ENCODE data around the gene CYP27B1. TPM values are rescaled to one million over a fixed set of nuclear protein-coding genes. Genes with fewer than 3 reads are reported as not detected.

Gene CYP27B1
- total and polyA plus RNA-seq, 2 experiments from 2014 or later: 1.1 to 2.7 TPM

- no peak for TF ChIP-seq EZH2phosphoT487 (IDR thresholded peaks at IDR 0.05; ENCODE audit: unreplicated experiment)
- TF ChIP-seq ZNF331 (CRISPR knock-in tag; IDR thresholded peaks at IDR 0.05; ENCODE audit: low read depth): no peak
- TF ChIP-seq ETS1 (IDR thresholded peaks at IDR 0.05): no peak
- no peak for TF ChIP-seq POLR2AphosphoS5 (IDR thresholded peaks at IDR 0.05; ENCODE audit: low read depth)
- TF ChIP-seq REST (IDR thresholded peaks at IDR 0.05; ENCODE audit: unreplicated experiment): no peak
- TF ChIP-seq CREB1 (CRISPR knock-in tag; IDR thresholded peaks at IDR 0.05; ENCODE audit: low read depth): no peak
These were observed 46.9 kb downstream of the CYP27B1 start (continued) for GRCh38 chr12:57719777-57720605.

GRCh38 chr12:57718641-57719528, 48.0 kb downstream of the CYP27B1 start:
- H3K36me3 Mint-ChIP-seq (ENCODE audit: low read depth): peaks cover 15% of the 10 kb centered on the region
- no peaks in the 10 kb centered on the region for H3K9me3 Mint-ChIP-seq
- Histone ChIP-seq H4K20me1 (replicated peaks; ENCODE audit: insufficient read depth) (no peaks in the 10 kb centered on the region), H3K9me2 (ENCODE audit: insufficient read depth) (no peaks in the 10 kb centered on the region), H3K27ac (ENCODE audit: low read depth) (no peak overlapping the region), H3K79me2 (replicated peaks; ENCODE audit: insufficient read depth) (no peaks in the 10 kb centered on the region), H3K4me3 (no peak overlapping the region), H3K4me2 (no peak overlapping the region), H3K27me3 (ENCODE audit: insufficient read depth) (peaks cover 11% of the 10 kb centered on the region), H2AFZ (no peak overlapping the region), H3K4me1 (ENCODE audit: insufficient read depth) (no peaks in the 10 kb centered on the region), H3F3A (replicated peaks; ENCODE audit: low read depth) (no peaks in the 10 kb centered on the region), H3K36me3 (ENCODE audit: insufficient read depth) (peaks cover 6% of the 10 kb centered on the region; the same call in 1 of the 2 replicates)
- H3K27me3 Mint-ChIP-seq (ENCODE audit: insufficient read depth, low read depth, poor library complexity): peaks cover 11% of the 10 kb centered on the region
- ATAC-seq (no peak), DNase-seq (ENCODE audit: low spot score) (no peak)
- no peak overlapping the region for H3K4me3 Mint-ChIP-seq
- H3K27ac Mint-ChIP-seq: no peak overlapping the region
- peaks cover 3% of the 10 kb centered on the region; the same call in 2 of the 3 replicates for H3K4me1 Mint-ChIP-seq
- TF ChIP-seq POLR2AphosphoS5 (IDR thresholded peaks at IDR 0.05; ENCODE audit: low read depth) (no peak), ZNF331 (CRISPR knock-in tag; IDR thresholded peaks at IDR 0.05; ENCODE audit: low read depth) (no peak), CTCF (conservative IDR thresholded peaks at IDR 0.05; ENCODE audit: low read depth in 2 of 2) (no peak), ZNF114 (CRISPR knock-in tag; IDR thresholded peaks at IDR 0.05) (no peak), EZH2 (IDR thresholded peaks at IDR 0.05; ENCODE audit: low read depth, unreplicated experiment) (no peak), JUNB (IDR thresholded peaks at IDR 0.05; ENCODE audit: unreplicated experiment) (no peak), STAT1 (IDR thresholded peaks at IDR 0.05; ENCODE audit: unreplicated experiment) (no peak)
